GM10266 (cell line): ENCODE results near the gene TNFRSF1A.

Experiments used
- DNase-seq: peaks from one replicate; pipeline ENCODE4 v3.0.0; 2012; ENCODE audit errors: extremely low spot score
- TF ChIP-seq, protein P1 (sequence below): IDR thresholded peaks from 2 replicates; pipeline ENCODE4 v1.5.1; 2012; ENCODE audit warnings: mild to moderate bottlenecking, low read depth; ENCODE audit not compliant: control insufficient read depth, insufficient read depth; ENCODE audit errors: missing control alignments

TNFRSF1A gene

DNA sequence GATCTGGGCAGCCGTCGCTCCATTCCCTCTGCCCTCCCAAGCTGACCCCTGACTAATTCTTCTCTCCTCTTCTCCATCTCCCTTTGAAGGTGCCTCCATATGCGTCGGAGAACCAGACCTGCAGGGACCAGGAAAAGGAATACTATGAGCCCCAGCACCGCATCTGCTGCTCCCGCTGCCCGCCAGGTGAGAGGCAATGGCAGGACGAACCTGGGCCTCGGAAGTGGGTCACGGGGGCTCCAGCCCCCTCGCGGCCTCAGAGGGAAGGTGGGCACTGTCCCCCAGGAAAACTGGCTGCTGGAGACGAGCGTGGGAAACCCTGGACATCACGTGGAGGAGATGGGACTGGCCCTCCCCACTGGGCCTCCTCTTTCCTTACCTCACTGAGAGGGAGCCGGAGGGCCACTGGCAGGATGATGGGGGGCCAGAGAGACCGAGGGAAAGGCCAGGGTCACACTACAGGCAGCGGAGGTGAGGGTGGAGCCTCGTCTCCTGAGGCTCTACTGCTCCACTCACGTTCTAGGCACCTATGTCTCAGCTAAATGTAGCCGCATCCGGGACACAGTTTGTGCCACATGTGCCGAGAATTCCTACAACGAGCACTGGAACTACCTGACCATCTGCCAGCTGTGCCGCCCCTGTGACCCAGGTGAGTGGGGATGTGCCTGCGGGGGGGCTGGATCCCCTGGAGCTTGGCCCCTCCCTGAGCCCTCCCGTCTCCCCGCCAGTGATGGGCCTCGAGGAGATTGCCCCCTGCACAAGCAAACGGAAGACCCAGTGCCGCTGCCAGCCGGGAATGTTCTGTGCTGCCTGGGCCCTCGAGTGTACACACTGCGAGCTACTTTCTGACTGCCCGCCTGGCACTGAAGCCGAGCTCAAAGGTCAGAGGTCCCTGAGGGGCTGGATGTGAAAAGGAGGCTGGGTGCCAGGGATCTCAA lies 42.9 kb upstream of the TNFRSF1A start:
- DNase-seq, result peak; percentile 16

DNA sequence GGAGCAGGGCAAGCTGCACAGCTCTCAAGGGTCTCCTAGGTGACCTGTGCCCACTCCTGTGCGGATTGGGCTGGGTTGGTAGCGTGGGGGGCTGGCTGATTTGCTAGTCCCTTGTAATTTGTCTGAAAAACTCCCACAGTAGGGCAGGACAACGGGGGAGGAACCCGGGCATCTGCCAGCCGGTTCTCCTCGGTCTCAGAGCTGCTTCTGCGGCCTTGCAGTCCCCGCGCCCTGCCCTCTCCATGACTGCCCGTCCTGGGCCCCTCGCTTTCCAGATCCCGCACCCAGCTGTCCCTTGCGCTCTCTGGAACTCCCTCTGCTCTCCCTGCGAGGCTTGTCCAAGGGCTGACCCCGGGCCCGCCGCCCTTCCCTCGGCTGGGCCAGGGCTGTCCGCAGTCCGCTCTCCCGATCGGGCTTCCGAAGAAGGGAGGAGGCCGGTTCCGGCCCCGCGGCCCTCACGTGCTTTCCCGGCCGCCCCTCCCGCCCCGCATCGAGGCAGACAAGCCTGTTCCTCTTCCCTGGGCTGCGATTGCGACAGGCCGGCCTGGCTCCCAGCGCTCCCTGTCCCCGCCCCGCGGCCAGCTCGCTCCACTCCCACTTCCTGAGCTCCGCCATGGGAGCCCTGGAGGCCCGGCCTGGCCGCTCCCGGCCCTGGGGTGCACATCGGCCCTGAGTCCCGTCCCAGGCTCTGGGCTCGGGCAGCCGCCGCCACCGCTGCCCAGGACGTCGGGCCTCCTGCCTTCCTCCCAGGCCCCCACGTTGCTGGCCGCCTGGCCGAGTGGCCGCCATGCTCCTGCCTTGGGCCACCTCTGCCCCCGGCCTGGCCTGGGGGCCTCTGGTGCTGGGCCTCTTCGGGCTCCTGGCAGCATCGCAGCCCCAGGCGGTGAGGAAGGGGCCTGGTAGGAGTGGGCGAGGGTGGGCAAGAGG lies 42.0 kb upstream of the TNFRSF1A start, which contains the start of gene LTBR:
TSS of gene LTBR (plus strand) at position 591 of the 927 bp plus-strand sequence. CDS start at position 788, 197 bp downstream.
- peak; percentile 30 for DNase-seq

More for the DNA sequence above, 42.9 kb upstream of the TNFRSF1A start:
- TF ChIP-seq, protein P1, sequence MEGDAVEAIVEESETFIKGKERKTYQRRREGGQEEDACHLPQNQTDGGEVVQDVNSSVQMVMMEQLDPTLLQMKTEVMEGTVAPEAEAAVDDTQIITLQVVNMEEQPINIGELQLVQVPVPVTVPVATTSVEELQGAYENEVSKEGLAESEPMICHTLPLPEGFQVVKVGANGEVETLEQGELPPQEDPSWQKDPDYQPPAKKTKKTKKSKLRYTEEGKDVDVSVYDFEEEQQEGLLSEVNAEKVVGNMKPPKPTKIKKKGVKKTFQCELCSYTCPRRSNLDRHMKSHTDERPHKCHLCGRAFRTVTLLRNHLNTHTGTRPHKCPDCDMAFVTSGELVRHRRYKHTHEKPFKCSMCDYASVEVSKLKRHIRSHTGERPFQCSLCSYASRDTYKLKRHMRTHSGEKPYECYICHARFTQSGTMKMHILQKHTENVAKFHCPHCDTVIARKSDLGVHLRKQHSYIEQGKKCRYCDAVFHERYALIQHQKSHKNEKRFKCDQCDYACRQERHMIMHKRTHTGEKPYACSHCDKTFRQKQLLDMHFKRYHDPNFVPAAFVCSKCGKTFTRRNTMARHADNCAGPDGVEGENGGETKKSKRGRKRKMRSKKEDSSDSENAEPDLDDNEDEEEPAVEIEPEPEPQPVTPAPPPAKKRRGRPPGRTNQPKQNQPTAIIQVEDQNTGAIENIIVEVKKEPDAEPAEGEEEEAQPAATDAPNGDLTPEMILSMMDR, result no peak

DNA sequence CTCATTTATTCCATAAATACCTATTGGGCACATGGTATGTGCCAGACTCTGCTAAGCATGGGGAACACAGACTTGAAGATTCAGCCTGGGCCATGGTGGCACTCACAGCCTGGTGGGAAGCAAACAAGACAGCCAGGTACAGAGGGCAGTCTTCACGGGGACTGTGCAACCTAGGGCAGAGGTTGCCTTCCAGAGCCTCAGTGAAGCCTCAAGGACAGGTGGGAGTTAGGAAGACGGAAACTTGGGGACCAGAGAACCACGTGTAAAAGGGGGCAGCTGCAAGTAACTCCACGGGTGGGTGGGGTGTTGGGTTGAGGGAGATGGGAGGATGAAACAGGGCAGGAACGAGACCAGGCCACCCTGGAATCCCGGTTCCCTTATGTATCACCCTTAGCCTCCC lies 41.1 kb upstream of the TNFRSF1A start:
- peak; percentile 17 for DNase-seq
- TF ChIP-seq, protein P1, result no peak

More for the DNA sequence above, 42.0 kb upstream of the TNFRSF1A start, which contains the start of gene LTBR:
- TF ChIP-seq, protein P1, result no peak

DNA sequence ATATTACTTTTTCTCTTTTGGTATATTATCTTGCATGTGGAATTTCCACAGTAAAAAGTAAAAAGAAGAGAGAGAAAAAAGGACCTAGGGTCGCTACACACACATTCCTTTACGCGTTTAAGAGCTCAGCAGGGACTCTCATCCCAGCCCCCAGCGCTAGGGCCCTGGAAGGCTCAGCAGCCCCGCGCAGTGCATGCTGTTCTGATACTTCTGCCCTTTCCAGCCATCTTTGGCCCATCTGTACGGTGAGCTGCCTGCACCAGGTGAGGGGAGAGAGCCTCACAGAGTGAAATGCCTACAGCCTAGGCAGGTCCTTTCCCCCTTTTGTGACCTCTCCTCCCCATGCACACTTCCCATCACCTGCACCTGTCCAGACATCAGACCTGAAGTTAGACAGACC lies 40.5 kb upstream of the TNFRSF1A start:
- DNase-seq, result peak; percentile 13
- TF ChIP-seq, protein P1, result no peak

DNA sequence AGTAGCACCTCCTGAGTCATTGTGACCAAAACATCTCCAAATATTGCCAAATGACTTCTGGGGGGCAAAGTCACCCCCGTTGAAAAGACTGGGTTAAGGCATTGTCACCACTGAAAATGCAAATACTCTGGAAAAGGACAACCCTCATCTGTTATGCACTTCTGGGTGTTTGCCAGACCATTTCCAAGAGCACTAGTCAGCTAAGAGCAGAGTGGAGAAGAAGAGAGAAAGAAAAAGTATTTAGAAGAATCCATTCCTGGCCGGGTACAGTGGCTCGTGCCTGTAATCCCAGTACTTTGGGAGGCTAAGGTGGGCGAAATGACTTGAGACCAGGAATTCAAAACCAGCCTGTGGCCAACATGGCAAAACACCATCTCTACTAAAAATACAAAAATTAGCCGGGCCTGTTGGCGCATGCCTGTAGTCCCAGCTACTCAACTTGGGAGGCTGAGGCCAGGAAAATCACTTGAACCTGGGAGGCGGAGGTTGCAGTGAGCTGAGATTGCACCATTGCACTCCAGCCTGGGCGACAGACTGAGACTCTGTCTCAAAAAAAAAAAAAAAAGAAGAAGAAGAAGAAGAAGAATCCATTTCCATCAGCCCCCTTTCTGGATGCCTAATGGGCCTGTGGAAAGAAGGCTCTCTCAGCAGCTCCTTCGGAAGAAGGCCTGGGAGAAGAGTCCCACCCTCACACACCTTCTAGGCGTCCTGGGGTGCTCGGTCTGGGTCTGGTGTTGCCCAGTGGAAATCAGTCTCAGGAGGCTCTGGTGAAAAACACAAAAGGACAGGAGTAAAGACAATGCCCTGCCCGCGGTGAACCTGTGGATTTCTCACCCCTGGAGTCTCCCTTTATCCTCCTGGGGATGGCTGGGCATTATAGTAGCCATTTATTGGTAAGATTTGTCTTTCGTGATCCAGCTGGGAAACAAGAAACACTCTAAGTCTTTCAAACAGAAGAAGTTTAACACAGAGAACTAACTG lies 38.6 kb upstream of the TNFRSF1A start:
- TF ChIP-seq, protein P1, result no peak
- DNase-seq, result no peak

DNA sequence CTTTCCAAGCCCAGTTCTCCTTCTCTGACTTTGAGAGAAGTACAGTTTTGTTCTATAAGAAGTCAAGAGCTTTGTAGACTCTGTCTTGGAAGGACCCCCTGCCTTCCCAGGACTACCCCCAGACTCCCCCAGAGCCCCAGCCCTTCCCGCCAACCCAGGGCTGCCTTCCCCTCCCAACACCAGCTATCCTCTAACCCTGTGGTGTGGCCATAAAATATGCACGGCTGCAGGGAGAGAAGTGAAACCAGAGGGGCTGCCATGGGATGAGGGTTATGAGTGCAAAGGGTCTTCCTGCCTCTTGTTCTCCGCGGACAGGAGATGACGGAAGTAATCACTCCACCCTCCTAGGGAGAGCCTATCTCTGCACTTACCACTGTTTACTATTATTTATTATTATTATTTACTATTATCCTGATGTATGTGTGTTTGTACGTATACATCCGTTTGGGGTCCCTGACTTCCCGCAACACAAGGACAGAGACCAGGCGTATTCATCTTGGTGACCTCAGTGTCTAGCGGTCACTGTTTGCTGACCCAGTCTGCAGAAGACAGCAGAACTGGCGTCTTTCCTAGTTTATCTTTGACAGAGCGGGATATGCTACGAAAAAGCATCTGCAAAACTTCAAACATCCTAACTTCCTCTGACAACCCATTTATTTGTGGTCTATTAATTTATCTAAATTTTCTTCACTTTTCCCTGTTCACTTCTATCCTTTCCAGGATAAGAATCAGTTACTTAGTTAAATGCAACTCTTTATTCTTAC lies 37.0 kb upstream of the TNFRSF1A start:
- TF ChIP-seq, protein P1, result no peak
- no peak for DNase-seq
